Left forelimb (tissue), 1 donor: ENCODE data around the gene MKI67.
"Not testable (repeated sequence)": the region's sequence is repeated elsewhere in the genome, so short reads cannot be mapped to it uniquely, and the experiment has no call there.

Experiments used
- DNase-seq: peaks from one replicate; pipeline ENCODE4 v3.0.0-alpha.2; 2018; ENCODE audit warnings: low spot score

The MKI67 gene, protein sequence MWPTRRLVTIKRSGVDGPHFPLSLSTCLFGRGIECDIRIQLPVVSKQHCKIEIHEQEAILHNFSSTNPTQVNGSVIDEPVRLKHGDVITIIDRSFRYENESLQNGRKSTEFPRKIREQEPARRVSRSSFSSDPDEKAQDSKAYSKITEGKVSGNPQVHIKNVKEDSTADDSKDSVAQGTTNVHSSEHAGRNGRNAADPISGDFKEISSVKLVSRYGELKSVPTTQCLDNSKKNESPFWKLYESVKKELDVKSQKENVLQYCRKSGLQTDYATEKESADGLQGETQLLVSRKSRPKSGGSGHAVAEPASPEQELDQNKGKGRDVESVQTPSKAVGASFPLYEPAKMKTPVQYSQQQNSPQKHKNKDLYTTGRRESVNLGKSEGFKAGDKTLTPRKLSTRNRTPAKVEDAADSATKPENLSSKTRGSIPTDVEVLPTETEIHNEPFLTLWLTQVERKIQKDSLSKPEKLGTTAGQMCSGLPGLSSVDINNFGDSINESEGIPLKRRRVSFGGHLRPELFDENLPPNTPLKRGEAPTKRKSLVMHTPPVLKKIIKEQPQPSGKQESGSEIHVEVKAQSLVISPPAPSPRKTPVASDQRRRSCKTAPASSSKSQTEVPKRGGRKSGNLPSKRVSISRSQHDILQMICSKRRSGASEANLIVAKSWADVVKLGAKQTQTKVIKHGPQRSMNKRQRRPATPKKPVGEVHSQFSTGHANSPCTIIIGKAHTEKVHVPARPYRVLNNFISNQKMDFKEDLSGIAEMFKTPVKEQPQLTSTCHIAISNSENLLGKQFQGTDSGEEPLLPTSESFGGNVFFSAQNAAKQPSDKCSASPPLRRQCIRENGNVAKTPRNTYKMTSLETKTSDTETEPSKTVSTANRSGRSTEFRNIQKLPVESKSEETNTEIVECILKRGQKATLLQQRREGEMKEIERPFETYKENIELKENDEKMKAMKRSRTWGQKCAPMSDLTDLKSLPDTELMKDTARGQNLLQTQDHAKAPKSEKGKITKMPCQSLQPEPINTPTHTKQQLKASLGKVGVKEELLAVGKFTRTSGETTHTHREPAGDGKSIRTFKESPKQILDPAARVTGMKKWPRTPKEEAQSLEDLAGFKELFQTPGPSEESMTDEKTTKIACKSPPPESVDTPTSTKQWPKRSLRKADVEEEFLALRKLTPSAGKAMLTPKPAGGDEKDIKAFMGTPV (N-terminal part only)

DNA sequence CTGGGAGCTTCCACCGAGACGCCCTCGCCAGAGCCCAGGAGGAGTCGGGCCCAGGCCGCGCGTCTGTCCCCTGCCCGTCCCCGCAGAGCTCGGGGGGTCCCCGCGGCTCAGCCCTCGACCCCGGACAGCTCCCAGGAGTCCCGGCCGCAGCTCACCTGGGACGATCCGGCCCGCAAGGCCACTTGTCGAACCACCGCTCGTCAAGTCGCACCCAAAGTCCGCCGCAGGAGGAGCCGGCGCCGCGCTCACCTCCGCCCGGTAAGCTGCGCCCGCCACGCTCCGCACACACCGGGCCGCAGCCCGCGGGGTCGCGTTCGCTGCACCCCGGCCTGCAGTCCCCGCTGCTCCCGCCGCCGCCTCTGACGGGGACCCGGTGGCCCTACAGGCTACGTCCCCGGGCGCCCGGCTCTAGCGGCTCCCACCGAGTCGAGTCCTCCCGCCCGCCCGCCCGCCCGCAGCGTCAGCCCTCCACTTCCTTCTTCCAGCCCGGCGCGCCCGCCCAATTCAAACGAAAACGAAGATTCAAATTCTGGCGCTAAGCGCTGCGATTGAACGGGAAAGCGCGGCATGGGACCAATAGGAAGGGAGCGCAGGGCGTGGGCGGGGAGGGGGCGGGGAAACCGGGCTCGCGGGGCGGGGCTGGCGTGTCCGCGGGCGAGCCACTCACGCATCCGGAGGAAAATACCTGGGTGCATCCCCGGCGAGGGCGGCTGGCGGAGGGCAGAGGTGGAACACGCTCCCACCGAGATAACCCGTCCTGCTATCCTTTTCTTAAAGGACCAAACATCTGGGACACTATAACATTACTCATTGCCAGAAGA is at the start of gene MKI67:
MKI67 (minus strand) TSS at position 480 of the 821 bp plus-strand sequence. CDS start 756 bp downstream, outside the sequence.
- peak; percentile 93 for DNase-seq

GRCh38 chr10:128174581-128175559 is 48.6 kb upstream of the MKI67 start:
- DNase-seq = no peak

DNA sequence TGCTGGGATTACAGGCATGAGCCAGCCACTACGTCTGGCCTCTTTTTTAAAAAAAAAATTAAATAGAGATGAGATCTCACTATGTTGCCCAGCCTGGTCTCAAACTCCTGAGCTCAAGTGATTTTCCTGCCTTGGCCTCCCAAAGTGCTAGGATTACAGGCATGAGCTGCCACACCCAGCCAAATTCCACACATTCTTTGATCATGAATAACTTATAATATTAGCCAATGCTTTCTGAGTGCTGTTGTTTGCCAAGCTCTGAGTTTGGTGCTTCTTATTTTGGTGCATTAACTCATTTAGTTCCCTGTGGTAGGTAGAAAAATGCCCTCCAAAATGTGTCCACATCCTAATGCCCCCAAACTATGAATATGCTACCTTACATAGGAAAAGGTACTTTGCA is 47.2 kb upstream of the MKI67 start:
- no peak for DNase-seq

DNA sequence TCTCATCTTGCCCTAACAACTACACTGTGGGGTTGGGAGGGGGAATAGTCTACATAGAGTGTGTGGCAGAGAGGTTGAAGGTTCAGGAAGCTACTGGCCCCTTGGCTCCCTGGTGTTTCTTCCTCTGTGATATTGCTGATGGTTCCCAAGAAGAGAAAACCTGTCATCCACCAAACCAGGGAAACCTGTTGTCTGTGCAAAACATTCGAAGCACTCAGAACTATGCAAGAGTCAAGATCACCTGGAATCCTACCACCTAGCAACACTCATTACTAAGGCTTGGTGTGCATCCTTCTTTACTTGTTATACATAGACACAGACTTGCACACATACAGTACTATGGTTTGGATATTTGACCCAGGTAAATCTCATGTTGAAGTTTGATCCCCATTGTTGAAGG is 46.5 kb upstream of the MKI67 start:
- no peak for DNase-seq

- DNase-seq = no peak
These were observed 43.7 kb upstream of the MKI67 start for GRCh38 chr10:128169811-128170379.

- no peak for DNase-seq
These were observed 41.8 kb upstream of the MKI67 start for GRCh38 chr10:128167926-128168520.

- not testable (repeated sequence) for DNase-seq
These were observed 40.9 kb upstream of the MKI67 start for GRCh38 chr10:128167123-128167522.

DNA sequence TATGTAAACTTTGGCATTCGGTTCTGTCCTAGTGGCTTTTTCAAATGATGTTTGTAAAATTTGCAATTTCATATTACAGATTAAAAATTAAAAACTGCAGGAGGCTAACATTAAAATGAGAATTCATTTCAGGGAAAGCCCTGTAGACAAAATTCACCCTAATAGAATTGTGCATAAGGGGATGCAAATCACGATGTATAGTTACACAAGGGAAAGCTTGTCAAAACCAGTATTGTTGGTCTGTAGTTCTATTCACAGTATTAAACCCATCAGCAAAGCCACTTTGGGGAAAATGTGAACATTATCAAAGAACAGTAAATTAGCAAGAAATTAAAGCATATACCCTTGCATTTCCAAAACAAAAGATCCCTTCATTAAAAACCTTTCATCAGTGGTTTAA is 39.9 kb upstream of the MKI67 start:
- DNase-seq = no peak

- no peak for DNase-seq
These were observed 39.3 kb upstream of the MKI67 start for GRCh38 chr10:128165536-128165935.

GRCh38 chr10:128163701-128164100 is 37.5 kb upstream of the MKI67 start:
- no peak for DNase-seq

DNA sequence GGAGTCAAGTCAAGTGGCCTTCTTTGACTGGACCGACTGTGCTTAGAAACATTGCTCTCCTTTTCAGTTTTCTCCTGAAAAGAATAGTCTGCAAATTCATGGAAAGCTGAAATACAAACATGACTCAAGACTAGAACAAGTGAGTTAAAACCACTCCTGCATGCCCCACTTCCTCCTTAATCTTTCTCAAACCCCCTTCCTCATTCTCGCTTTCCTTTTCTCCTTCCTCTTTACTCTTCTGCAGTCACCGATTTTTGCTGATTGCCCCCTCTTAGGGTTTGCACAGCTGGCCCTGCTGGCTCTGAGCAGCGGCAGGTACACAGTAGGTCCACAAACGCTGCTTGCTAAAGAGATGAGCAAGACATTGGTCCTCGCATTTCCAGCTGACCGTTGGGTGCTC is 34.8 kb upstream of the MKI67 start:
- no peak for DNase-seq

DNA sequence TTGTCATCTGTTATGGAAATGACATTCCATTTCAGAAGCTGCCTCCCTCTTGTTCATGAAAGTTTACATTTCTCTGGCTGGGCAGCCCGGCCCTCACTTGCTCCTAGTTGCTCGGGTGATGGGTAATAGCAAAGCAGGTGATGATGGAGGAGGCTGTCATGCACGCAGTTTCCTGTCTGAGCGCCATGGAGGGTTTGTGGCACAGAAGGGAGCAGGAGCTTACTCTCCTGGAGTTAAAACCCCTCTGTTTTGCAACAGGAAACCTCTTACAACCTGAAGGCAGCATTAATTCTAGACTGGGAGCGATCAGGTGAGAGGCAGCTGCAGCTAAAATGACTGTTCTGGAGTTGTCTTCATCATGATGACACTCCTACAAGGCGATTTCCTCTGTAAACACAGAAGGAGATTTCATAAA is 34.1 kb upstream of the MKI67 start:
- no peak for DNase-seq

DNA sequence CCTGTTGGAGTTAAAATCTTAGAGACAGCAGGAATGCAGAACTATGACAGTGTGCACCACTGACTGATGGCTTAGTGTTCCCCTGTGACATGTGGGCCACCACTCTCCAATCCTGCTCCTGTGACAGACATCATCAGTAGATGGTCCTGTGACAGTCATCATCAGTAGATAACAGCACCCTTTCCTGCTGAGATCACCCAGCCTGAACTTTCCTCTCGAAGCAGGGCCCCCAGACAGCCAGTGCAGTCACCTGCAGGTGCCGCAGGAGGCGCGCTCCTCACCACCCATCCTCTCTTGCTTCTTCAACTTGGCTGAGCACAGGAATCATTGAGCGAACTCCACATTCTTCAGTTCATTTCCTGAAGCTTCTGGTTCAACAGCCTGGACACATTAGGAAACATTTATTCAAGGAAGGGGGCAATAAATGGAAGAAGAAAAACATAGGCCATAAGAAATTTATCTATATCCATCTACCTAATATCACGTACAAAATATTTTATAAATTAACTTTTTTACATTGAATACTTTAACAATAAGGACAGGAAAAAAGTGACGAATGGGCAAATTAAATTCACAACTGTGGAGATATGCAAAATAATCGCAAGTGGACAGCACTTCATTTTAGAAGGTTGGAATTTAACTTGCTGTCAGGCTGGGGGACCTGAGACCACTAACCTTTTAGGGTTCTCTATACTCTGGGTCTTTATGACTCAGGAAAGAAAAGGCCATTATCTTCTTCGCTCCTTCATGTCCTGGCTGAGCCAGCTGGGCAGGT is 32.0 kb upstream of the MKI67 start:
- DNase-seq = no peak

DNA sequence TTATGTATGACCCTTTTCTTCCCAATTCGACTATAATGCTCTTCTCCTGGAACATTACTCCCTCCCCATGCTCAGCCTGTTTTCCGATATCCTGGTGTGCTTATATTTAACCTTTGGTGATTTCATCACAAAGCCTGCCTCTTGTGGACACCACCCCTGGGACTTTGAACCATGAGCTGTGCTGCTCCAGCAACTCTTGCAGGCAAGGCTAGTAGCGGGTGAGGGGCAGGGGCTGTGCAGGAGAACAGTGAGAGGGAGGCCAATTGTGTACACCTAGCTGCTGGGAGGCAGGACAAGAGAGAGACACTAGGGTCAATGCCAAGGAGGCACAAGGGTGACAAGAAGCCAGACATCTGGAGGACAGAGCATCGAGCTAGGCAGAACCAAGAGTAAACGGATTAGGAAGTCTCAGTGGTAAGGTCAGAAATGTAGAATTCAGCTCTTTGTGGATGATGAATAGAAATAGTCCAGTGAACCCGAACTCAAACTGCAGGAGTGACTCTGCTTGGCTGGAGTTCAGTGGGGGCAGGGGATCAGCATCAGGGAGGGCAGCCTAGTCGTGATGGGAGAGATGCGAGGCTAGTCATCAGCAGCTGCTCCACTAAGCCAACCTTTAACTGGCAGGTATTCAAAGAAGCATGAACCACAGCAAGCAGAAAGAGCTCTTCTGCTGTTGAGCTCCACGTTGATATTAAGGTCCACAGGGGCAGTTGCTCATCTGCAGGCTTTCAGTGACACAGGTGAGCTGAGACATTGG is 31.0 kb upstream of the MKI67 start:
- no peak for DNase-seq

DNA sequence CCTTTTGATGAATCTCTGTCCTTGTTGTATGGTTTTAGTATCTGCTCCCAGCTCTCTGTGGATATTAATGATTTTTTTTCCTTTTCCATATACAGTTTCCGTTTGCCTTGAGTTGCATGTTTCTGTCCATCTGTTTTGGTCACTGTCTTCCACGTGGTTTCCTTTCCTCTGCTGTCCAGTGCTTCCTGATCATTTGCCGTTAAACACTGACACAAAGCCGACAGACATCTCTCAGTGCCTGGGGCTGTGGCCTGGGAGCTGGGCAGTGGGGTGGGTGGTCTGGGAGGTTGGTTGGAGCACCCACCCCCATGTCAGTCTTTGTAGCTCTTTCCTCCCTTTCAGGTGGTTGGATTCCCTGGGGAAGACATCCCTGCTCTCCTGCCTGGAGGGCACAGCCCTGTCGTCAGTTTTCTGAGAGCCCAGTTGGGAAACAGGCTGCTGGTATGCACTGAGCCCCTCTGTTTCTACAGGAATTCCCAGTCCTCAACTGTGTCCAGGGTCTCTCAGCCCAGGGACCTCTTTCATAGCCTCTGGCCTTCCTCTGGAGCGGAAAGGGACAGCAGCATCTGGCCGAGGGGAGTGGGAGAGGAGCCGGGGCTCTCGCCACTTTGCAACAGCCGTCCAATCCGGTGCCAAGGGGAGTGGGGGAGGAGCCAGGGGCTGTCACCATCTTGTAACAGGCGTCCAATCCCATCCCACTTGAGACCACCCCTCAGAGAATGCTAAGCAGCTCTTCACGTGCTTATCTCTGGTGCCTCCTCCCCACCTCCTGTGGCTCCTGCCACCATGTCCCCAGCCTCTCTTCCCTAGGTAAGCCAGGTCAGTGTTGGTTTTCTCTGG is 26.7 kb upstream of the MKI67 start:
- no peak for DNase-seq

GRCh38 chr10:128151031-128151430 is 24.8 kb upstream of the MKI67 start:
- no peak for DNase-seq

DNA sequence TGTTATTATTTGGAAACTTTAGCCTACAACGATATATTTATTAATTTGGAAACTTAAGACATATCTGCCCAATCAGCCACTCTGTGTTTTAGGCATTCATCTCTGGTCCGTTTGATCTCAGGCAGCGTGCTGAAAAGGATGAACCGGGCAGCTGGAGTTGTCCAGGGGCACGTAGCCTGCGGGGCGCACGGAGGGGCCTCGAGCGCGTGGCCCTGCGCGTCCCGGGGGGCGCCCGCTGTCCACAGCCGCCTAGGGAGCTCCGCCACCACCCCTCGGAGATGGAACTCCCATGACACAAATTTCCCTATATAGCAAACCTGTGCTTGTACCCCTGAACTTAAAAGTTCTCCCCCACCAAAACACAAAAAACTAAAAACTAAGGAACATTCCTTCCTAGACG is 24.3 kb upstream of the MKI67 start:
- no peak for DNase-seq
